HG03460 (cell line): Measurements from ENCODE around the gene TRMT112.

ENCODE experiments used
- ATAC-seq: cut with Tn5 transposase; IDR thresholded peaks from one replicate; pipeline ENCODE4 v1.9.1; 2021; ENCODE audit not compliant: unreplicated experiment

Gene TRMT112

DNA sequence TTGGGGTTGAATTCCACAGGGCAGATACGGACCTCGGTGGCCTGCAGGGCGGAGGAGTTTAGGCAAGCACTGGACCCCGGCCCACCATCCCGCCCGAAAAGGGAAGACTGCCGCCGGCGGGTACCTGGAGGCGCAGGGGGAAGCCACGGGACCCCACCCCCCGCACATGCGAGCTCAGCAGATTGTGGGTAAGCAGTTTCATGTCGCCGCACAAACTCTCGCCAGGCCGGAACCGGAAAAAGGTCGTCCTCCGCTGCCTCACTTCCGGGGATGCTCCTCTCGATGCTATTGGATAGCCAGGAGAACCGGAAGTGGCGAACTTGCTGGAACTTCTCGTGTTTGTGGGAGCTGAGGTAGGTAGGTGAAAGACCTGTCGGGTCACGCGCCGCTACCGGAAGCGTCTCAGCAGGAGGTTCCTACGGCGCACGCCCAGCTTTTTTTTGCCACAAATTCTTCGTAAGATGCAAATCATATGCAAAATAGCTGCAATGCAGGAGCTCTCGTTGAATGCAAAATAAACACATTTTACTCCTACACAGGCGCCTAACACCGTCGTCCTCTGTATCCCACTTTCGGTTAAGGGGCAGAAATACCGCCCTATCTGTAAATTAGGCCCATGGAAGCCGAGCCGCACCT, at the start of gene TRMT112:
Gene TRMT112 (minus strand): TSS at position 235 of the 636 bp plus-strand sequence. CDS start 33 bp downstream, at position 202.
- peak; percentile 58 for ATAC-seq

GRCh38 chr11:64366751-64367150, 49.4 kb upstream of the TRMT112 start:
- ATAC-seq = no peak

GRCh38 chr11:64364911-64365310, 47.6 kb upstream of the TRMT112 start:
- ATAC-seq = no peak

GRCh38 chr11:64364435-64364834, 47.1 kb upstream of the TRMT112 start:
- ATAC-seq = no peak

DNA sequence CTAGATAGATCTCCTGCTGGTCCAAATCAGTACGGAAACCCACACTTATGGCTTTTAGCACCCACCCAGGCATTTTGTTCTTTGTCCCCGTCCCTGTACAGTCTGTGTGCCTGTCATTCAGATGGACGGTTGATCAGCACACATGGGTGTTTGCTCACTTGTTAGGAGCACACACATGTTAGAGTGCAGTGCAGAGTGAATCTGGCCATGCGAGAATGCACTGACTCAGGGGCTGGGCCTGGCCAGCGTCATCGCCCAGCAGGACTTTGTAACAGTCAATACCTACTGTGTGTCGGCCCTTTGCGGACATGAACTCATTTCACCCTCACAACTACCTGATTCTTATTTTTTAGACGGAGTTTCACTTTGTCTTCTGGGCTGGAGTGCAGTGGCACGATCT, 45.0 kb upstream of the TRMT112 start:
- ATAC-seq = no peak

DNA sequence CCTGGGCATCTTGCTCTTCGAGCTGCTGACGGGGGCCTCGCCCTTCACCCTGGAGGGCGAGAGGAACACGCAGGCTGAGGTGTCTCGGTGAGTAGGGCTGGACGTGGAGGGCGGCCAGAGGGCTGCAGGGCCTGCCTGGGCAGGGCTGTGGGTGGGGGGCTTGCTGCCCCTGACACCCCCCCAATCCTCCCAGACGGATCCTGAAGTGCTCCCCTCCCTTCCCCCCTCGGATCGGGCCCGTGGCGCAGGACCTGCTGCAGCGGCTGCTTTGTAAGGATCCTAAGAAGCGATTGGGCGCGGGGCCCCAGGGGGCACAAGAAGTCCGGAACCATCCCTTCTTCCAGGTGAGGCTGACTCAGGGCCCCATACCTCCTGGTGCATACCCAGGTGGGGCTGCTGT, 44.3 kb upstream of the TRMT112 start:
- no peak for ATAC-seq

DNA sequence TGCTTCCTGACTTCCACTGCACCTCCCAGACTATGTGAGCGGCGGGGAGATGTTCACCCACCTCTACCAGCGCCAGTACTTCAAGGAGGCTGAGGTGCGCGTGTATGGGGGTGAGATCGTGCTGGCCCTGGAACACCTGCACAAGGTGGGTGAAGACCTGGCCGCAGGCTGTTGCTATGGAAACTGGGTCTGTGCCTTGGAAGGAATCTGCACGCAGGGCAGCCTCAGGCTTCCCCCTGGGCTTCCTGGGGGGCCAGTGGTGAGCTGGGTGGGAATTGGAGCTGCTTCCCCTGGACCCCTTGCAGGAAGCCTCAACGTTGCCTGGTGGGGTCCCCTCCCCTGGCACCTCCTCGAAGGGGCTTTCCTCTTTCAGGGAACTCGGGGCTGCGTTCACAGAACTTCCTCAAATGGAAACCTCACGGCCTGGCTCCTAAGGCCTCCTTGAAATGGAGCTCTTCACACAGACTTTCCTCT, 43.1 kb upstream of the TRMT112 start:
- no peak for ATAC-seq

DNA sequence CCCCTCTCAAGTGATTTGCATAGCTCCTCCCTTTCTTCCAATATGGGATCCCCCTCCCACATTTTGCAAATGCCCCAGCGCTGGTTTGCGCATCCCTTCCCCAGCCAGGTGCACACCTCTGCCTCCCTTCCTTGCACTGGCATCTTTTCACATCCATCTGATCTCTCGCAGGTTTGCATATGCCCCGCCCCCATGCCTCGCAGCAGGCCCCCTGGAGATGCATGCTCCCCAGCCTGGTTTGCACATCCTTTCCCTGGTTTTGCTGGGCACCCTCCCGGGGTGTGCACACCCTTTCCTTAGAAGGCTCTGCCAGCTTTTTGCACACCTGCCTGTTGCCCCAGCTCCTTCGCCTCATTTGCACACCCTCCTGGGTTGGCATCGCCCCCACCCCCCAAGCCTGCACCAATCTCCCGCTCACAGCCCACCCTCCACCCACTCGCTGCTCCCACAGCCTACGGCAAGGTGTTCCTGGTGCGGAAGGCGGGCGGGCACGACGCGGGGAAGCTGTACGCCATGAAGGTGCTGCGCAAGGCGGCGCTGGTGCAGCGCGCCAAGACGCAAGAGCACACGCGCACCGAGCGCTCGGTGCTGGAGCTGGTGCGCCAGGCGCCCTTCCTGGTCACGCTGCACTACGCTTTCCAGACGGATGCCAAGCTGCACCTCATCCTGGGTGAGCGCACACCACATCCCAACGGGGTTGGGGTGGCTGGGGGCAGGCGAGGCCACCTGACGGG, 42.5 kb upstream of the TRMT112 start:
- ATAC-seq = no peak

DNA sequence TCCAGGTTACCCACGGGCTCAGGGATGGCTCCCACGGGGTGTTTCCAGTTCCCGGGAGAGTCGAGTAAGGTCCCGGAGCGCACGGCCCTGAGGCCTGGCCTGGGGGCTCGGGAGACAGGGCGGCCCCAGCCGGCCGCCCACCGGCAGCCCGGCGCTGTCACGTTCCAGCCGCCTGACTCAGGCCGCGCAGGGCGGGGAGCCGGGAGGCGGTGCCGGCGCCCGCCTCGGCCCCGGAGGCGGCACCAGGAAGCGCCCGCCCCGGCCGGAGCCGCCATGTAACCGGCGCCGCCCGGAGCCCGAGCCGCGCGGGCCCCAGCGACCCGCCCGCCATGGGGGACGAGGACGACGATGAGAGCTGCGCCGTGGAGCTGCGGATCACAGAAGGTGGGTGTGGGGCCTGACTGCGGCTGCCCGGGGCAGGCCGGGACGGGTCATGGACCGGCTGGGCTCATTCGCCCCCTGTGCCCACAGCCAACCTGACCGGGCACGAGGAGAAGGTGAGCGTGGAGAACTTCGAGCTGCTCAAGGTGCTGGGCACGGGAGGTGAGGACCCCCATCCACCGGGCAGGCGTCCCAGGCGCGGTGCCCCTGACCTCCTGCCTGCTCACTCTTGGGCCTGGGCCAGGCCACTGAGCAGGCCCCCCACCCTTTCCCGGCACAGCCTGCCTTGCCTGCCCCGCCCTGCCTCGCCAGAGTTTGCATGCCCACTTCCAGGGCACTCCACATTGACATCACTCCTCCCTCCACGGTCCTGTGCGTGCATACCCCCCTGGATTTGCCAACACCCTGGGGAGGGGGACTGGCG, 41.8 kb upstream of the TRMT112 start, which contains the start of gene RPS6KA4:
Gene RPS6KA4 (plus strand): TSS at position 256 of the 805 bp plus-strand sequence. CDS start 74 bp downstream, at position 330.
- ATAC-seq = peak; percentile 52

- no peak for ATAC-seq
These were observed 41.2 kb upstream of the TRMT112 start for GRCh38 chr11:64358536-64358906.

DNA sequence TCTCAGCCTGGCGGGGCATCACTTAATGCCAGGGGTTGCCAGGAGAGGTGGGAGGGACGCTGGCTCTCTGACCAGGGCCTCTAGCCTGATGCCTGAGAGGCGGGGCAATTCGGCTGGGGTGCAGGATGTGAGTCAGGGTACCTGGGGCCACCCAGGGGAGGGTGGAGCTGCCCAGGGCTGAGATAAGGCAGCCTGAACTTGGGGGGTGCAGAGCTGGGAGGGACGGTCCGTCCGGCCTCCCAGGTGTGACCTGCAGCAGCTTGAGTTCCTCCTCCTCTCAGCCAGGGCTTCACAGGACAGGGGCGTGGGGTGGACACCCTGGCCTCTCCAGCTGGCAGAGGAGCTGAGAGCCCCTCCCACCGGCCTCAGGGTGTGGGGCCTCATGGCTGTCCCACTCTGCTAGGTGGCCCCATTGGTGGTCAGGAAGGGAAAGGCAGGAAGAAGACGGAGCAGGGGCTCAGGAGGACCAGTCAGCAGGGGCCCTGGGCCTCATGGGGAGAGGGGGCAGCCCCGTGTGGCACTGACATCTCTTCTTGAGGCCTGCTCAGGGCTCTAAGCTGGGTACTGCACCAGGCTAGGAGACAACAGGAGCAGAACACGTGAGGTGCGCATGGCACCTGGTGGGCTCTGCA, 40.7 kb upstream of the TRMT112 start:
- no peak for ATAC-seq

- ATAC-seq = no peak
These were observed 40.1 kb upstream of the TRMT112 start for GRCh38 chr11:64357446-64357845.

DNA sequence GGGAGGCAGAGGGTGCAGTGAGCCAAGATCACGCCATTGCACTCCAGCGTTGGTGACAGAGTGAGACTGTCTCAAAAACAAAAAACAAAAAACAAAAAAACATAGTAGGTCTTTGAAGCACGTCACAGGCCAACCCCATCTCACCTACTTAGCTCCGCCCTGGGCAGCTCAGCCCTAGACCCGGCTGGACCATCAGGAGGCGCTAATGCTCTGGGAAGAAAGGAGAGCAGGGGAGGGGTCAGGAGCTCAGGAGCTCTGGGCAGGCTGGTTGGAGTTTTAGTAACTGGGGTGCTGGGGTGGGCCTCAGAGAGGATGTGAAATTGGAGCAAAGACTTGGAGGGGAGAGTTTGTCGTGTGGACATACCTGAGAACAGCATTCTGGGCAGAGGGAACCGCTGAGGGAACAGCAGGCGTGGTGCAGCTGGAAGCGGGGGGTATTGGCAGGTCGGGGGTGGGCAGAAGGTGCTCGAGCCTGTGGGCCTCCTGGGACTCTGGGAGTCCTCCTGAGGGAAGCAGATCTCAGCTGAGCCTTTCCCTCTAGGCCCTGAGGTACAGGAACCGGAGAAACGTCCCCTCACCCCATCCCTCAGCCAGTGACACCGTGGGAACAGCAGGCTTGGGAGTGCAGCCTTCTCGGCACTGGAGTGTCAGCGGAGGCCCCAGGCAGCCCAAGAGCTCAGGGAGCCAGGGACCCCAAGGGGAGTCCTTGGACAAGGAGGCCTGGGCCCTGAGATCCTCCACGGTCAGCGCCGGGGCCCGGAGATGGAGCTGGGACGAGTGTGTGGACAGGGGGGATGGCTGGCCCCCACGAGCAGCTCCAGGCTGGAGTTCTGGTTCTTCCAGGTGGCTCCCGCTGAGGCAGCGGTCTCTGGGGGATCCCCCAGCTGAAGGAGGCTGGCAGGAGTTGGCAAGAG, 39.4 kb upstream of the TRMT112 start:
- no peak for ATAC-seq

DNA sequence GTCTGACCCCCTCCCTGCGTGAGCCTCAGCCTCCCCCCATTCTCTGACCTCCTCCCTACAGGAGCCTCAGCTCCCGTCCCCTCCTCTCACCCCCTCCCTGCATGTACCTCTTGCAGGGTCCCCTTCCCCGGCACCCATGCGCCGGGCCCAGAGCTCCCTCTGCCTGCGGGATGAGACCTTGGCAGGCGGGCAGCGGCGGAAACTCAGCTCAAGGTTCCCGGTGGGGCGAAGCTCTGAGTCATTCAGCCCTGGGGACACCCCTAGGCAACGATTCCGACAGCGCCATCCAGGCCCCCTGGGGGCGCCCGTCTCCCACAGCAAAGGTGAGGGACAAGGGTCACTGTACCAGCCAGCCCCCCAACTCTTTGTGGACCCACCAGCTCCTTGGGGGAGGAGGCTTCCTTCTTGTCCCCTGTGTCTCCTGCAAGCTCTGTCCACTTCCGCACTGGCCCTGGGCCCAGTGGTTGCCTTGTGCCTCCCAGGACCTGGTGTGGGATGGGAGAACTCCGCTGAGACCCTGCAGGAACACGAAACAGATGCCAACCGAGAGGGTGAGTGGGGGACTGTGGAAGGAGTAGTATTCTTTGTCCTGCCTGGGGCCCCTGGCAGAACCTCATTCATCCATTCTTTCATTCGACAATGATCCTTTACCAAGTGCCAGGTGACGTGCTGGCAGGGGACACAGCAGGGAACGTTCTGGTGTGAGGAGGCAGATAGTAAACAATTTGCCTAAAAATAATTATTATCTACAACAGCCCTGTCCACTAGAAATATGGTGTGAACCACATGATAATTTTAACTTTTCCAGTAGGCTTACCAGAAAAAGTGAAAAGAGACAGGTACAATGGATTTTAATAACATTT, 38.0 kb upstream of the TRMT112 start:
- ATAC-seq = no peak

DNA sequence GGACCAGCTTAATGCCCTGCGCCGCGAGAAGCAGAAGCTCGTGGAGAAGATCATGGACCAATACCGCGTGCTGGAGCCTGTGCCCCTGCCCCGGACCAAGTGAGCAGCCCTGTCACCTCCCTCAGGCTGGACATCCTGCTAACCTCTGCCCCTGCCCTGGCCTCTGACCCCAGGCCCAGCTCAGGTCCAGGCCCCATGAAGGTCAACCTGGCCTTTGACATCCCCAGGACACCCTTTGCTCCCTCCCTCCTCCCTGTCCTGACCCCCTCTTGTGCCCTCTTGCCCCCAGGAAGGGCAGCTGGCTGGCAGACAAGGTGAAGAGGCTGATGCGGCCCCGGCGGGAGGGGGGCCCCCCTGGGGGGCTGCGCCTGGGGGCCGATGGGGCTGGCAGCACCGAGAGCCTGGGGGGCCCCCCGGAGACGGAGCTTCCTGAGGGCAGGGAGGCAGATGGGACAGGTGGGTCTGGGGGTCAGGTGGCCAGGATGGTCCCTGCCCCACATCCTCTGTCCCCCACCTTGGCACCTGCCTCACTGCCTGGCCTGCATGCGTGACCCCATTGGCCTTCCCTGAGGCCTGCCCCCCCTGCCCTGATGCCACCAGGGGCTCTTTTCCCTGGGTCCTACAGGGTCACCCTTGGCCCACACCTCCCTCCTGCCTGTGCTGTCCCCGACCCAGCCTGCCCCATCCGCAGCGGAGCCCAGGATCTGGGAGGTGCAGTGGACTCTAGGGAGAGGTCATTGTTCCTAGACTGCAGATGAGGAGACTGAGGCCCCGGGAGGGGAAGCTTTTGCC, 36.6 kb upstream of the TRMT112 start:
- ATAC-seq = no peak

- no peak for ATAC-seq
These were observed 35.8 kb upstream of the TRMT112 start for GRCh38 chr11:64352995-64353714.

- no peak for ATAC-seq
These were observed 35.0 kb upstream of the TRMT112 start for GRCh38 chr11:64352099-64352994.
